SU-DHL-6 (cell line): ENCODE results near the gene ATP11C.

Experiments used
- H2AFZ ChIP-seq: fragments of 200-600 bp; sonication (generic); 2 replicates; pipeline ENCODE4 v1.6.1; 2014; ENCODE audit warnings: low read depth, mild to moderate bottlenecking, moderate library complexity, mixed read lengths, antibody characterized with exemption, low read length; ENCODE audit not compliant: severe bottlenecking
- H3F3A ChIP-seq: fragments of 200-600 bp; shearing (Covaris generic); 2 replicates; pipeline ENCODE4 v1.6.0; 2016; ENCODE audit warnings: antibody characterized with exemption, mild to moderate bottlenecking; ENCODE audit not compliant: insufficient read depth
- H3K27ac ChIP-seq: fragments of 200-600 bp; sonication (generic); 2 replicates; pipeline ENCODE4 v1.5.1; 2016; ENCODE audit warnings: low read depth, mild to moderate bottlenecking, low read length, moderate library complexity, mixed read lengths
- H3K27me3 ChIP-seq: fragments of 200-600 bp; sonication (generic), shearing (Covaris generic); 2 replicates; pipeline ENCODE4 v1.6.0; 2014; ENCODE audit warnings: mild to moderate bottlenecking, low read length
- H3K36me3 ChIP-seq: fragments of 200-600 bp; sonication (generic); 2 replicates; pipeline ENCODE4 v1.6.1; 2014; ENCODE audit warnings: mild to moderate bottlenecking, low read length, mixed read lengths
- H3K4me2 ChIP-seq: fragments of 300-600, 200-600 bp; shearing (Covaris generic), sonication (generic); 2 replicates; pipeline ENCODE4 v1.6.0; 2014; ENCODE audit warnings: low read length, low read depth, mild to moderate bottlenecking; ENCODE audit not compliant: poor library complexity, severe bottlenecking
- H3K4me3 ChIP-seq: fragments of 200-600 bp; sonication (generic); 2 replicates; pipeline ENCODE4 v1.5.1; 2014; ENCODE audit warnings: antibody characterized with exemption, low read length, mild to moderate bottlenecking, mixed read lengths; ENCODE audit not compliant: insufficient read depth, poor library complexity, severe bottlenecking
- H3K79me2 ChIP-seq: fragments of 200-600 bp; sonication (generic); 2 replicates; pipeline ENCODE4 v1.6.1; 2014; ENCODE audit warnings: mild to moderate bottlenecking, low read length, moderate library complexity; ENCODE audit not compliant: insufficient read depth
- H3K9ac ChIP-seq: fragments of 200-600 bp; sonication (generic); 2 replicates; pipeline ENCODE4 v1.7.0; 2014; ENCODE audit warnings: mild to moderate bottlenecking, low read length
- H3K9me2 ChIP-seq: fragments of 200-600 bp; sonication (generic); replicated peaks from 2 replicates; pipeline ENCODE4 v1.6.1; 2014; ENCODE audit warnings: low read length; ENCODE audit not compliant: insufficient read depth
- H3K9me3 ChIP-seq: fragments of 200-600 bp; sonication (generic); 2 replicates; pipeline ENCODE4 v1.6.1; 2014; ENCODE audit warnings: low read length, mixed read lengths; ENCODE audit not compliant: insufficient read depth
- H4K20me1 ChIP-seq: fragments of 200-600 bp; sonication (generic); 2 replicates; pipeline ENCODE4 v1.6.1; 2014; ENCODE audit warnings: low read depth, mild to moderate bottlenecking, antibody characterized with exemption, low read length, moderate library complexity, mixed read lengths
- EZH2phosphoT487 ChIP-seq: fragments of 200-600 bp; sonication (generic), shearing (Covaris generic); conservative IDR thresholded peaks from 2 replicates; pipeline ENCODE4 v1.6.1; 2018; ENCODE audit warnings: mild to moderate bottlenecking, antibody characterized with exemption, low read length, moderate library complexity, mixed read lengths
- TF ChIP-seq, protein P1 (sequence below): fragments of 200-600 bp; sonication (generic); IDR thresholded peaks from one replicate; pipeline ENCODE4 v1.5.1; 2017; ENCODE audit warnings: antibody characterized with exemption, mild to moderate bottlenecking, low read length, moderate library complexity; ENCODE audit not compliant: insufficient read depth, poor library complexity, severe bottlenecking

Gene ATP11C

DNA sequence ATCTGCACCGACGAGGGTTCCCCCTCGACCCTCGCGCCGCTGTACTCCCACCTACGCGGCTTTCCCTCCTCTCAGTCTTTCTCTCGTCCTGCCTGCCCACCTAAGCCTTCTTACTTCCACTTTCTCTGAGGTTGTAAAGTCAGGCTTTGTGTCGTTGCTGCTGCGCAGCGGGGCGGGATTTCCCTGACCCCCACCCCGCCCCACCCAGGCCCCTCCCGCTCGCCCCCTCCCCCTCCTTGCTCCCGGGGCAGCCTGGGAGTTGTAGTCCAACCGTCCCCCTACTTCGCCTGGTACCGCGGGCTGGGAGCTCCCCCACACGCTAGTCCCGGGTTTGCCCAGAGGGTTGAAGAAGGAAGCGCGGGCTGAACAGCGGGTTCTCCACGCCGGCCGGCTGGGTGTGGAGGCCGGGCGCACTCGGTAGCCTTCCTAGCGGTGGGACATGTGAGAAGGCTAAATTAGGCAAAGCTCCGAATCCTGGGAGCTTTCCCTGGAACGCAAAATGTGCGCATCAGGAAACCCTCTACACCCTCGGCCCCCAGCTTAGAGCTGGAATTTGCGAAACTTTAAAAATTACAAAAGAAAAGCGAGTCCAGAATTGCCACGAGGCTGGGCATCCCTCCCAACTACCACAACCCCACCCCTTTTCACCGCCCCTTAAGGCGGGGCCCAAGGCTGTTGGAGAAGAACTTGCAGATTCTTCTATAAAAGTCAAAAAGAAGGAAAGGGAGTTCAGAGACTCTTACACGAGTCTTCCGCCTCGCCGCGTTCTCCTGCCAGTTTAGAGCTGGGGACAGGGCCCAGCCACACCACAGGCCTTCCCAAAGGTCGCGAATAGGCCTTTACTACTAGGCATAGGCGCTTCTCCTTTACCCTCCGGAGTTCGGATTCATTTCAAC lies at the start of gene ATP11C:
Gene ATP11C (minus strand): TSS at position 153 of the 896 bp plus-strand sequence. CDS start 1,011 bp downstream, outside the sequence.
- H3K27me3 ChIP-seq: no peaks in the 10 kb centered on the region
- peak within 1 kb of the TSS; percentile 83 for H3K4me2 ChIP-seq
- TF ChIP-seq, protein P1, sequence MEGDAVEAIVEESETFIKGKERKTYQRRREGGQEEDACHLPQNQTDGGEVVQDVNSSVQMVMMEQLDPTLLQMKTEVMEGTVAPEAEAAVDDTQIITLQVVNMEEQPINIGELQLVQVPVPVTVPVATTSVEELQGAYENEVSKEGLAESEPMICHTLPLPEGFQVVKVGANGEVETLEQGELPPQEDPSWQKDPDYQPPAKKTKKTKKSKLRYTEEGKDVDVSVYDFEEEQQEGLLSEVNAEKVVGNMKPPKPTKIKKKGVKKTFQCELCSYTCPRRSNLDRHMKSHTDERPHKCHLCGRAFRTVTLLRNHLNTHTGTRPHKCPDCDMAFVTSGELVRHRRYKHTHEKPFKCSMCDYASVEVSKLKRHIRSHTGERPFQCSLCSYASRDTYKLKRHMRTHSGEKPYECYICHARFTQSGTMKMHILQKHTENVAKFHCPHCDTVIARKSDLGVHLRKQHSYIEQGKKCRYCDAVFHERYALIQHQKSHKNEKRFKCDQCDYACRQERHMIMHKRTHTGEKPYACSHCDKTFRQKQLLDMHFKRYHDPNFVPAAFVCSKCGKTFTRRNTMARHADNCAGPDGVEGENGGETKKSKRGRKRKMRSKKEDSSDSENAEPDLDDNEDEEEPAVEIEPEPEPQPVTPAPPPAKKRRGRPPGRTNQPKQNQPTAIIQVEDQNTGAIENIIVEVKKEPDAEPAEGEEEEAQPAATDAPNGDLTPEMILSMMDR: no peak
- TF ChIP-seq EZH2phosphoT487: no peak
- no peaks in the 10 kb centered on the region for H3F3A ChIP-seq
- H4K20me1 ChIP-seq: peaks cover 3% of the 10 kb centered on the region; the same call in 1 of the 2 replicates
- no peaks in the 10 kb centered on the region for H3K9me2 ChIP-seq
- no peaks in the 10 kb centered on the region for H3K36me3 ChIP-seq
- peak within 1 kb of the TSS; percentile 67 for H3K4me3 ChIP-seq
- H3K79me2 ChIP-seq: peaks cover 19% of the 10 kb centered on the region; the same call in 1 of the 2 replicates
- H2AFZ ChIP-seq: peak within 1 kb of the TSS; percentile 99
- H3K9me3 ChIP-seq: no peaks in the 10 kb centered on the region
- H3K27ac ChIP-seq: peak within 1 kb of the TSS; percentile 83
- peak within 1 kb of the TSS; percentile 84 for H3K9ac ChIP-seq

DNA sequence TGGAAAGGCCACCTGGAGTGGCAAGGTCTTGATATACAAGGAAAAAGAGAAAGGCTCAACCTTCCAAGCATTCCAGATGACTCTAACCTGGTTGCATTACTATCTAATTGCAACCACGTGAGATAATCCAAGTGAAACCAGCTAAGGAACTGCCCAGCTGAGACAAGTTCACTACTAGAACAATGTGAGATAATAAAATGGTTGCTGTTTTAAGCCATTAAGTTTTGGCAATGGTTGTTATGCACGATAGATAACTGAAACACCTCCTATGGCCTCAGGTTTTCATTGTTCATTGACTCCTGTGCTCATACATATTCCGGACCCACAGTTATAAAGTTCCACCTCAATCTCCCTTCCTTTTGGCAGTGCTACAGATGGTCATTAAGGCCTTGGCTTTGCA lies 41.6 kb upstream of the ATP11C start:
- Histone ChIP-seq H3K9me2 (no peaks in the 10 kb centered on the region), H2AFZ (no peak overlapping the region), H3K9ac (no peak overlapping the region), H3K36me3 (no peaks in the 10 kb centered on the region), H3K4me2 (no peak overlapping the region), H3K27ac (no peak overlapping the region), H3F3A (no peaks in the 10 kb centered on the region), H4K20me1 (no peaks in the 10 kb centered on the region), H3K27me3 (no peaks in the 10 kb centered on the region), H3K9me3 (no peaks in the 10 kb centered on the region), H3K4me3 (no peak overlapping the region), H3K79me2 (no peaks in the 10 kb centered on the region)
- no peak for TF ChIP-seq EZH2phosphoT487
- TF ChIP-seq, protein P1: no peak

DNA sequence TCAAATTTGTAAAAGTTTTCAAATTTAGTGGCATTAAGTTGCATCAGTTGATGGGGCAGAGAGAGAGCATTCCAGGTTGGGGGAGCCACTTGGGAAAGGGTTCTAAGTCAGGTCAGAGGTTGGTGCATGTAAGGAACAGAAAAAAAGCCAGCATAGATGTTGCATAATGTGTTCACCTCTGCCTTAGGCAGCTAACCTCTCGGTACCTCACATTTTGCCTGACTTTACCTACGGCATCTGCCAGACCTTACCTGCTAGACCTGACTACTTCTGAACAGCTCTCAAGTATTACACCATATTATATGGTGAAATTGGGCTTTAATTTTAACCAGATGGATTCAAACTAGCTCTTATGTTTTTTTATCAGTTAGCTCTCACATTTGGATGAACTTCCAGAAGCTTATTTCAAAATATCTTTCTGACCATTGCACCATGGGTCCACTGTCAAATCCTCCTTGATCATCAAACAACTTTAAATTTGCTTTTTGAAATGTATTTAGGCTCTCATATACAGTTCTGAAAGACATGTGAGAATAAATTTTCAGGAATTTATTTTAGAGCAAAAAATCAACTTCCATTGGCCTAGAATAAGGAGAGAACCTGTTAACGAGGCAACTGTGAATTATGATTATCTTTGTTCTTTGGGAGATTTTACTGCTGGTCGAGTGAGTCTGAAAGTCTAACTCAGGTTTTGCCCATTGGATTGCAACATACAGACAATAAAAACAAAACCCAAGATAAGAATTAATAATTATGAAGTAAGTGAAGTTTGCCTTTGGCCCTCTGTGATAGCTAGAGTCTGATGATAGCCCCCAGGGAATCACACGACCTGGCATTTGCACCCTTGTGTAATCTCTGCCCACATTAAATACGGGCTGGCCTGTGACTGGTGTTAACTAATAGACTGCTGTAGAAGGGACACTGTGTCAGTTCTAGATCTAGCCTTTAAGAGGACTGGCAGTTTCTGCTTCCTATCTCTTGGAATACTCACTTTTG lies 40.1 kb upstream of the ATP11C start:
- H3F3A ChIP-seq: no peaks in the 10 kb centered on the region
- H3K9me2 ChIP-seq: no peaks in the 10 kb centered on the region
- no peak for TF ChIP-seq EZH2phosphoT487
- no peaks in the 10 kb centered on the region for H3K79me2 ChIP-seq
- no peak overlapping the region for H2AFZ ChIP-seq
- H3K27me3 ChIP-seq: no peaks in the 10 kb centered on the region
- H3K4me2 ChIP-seq: no peak overlapping the region
- no peaks in the 10 kb centered on the region for H3K36me3 ChIP-seq
- no peak overlapping the region for H3K4me3 ChIP-seq
- H3K27ac ChIP-seq: no peak overlapping the region
- no peak overlapping the region for H3K9ac ChIP-seq
- no peaks in the 10 kb centered on the region for H3K9me3 ChIP-seq
- no peaks in the 10 kb centered on the region for H4K20me1 ChIP-seq
